T-helper 1 cell treated with Interleukin-12 subunit alpha and Interleukin-12 subunit beta and Interleukin-4 antibody, amounts not matched to agents 30 ng/mL and 1 ng/mL, for 36 hours (primary cell): ENCODE data around the gene EEIG2. TPM values are rescaled to one million over a fixed set of nuclear protein-coding genes. Genes with fewer than 3 reads are reported as not detected.

Experiments used
- total RNA-seq: library from RNA; stranded (reverse); gene quantifications from 2 replicates; pipeline ENCODE4 v1.2.3, GENCODE V29; 2022

The EEIG2 gene
- total RNA-seq, 1 donor from 2014 or later: 16.3 TPM

Other genes starting within 250 kb of the EEIG2 start
- 0.39 and 0.46 TPM in 2 replicates for gene NBPF6, start 109.8 kb upstream of the EEIG2 start, total RNA-seq
- 17.8 and 22.7 TPM in 2 replicates for gene HENMT1, start 101.0 kb downstream of the EEIG2 start, total RNA-seq
- 96.1 and 98.0 TPM in 2 replicates for gene PRPF38B, start 132.2 kb downstream of the EEIG2 start, total RNA-seq
- 0.12 and 0.17 TPM in 2 replicates for gene FNDC7, start 152.8 kb downstream of the EEIG2 start, total RNA-seq
- gene STXBP3, start 186.6 kb downstream of the EEIG2 start, total RNA-seq: 58.4 and 58.6 TPM in 2 replicates